ENCODE measurements around the gene ARHGAP8.
"Not testable (repeated sequence)": the region's sequence is repeated elsewhere in the genome, so short reads cannot be mapped to it uniquely, and the experiment has no call there.

Gene ARHGAP8

GRCh38 chr22:44740307-44740706 lies 12.1 kb upstream of the ARHGAP8 start:
- no peak for DNase-seq

- no peak for DNase-seq
These were observed 10.4 kb upstream of the ARHGAP8 start for GRCh38 chr22:44741929-44742328.

- no peak for DNase-seq
These were observed 9.1 kb upstream of the ARHGAP8 start for GRCh38 chr22:44743247-44743646.

GRCh38 chr22:44743804-44744211 lies 8.6 kb upstream of the ARHGAP8 start:
- DNase-seq: no peak

GRCh38 chr22:44745853-44746789 lies 6.3 kb upstream of the ARHGAP8 start:
- no peak for DNase-seq

GRCh38 chr22:44747784-44748127 lies 4.6 kb upstream of the ARHGAP8 start:
- DNase-seq: not testable (repeated sequence)

DNA sequence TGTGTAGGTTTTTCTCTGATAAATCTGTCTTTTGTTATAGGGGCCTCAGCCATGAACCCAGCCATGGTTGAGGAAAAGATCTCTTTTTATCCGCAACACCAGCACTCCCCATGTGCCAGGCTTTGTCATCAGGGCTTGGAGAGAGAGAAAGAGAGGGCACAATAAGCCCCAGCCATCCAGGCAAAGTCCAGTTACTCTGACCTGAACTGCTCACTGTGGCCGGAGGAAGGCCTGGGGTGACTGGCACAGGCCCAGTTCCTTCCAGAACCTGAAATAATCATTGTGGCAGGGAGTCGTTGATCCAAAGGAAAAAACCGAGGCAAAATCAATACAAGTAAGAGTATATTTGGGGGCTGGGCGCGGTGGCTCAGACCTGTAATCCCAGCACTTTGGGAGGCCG lies 3.9 kb upstream of the ARHGAP8 start:
- no peak for DNase-seq

DNA sequence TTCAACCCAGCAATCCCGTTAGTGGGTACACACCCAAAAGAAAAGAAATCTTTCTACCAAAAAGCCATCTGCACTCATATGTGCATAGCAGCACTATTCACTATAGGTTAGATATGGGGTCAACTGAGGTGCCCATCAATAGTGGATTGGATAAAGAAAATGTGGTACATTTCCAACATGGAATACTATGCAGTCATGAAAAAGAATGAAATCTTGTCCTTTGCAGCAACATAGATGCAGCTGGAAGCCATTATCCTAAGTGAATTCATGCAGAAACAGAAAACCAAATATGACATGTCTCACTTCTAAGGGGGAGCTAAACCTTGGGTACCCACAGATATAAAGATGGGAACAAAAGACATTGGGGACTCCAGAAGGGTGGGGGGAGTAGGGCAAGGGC lies 1.9 kb upstream of the ARHGAP8 start:
- DNase-seq: no peak

DNA sequence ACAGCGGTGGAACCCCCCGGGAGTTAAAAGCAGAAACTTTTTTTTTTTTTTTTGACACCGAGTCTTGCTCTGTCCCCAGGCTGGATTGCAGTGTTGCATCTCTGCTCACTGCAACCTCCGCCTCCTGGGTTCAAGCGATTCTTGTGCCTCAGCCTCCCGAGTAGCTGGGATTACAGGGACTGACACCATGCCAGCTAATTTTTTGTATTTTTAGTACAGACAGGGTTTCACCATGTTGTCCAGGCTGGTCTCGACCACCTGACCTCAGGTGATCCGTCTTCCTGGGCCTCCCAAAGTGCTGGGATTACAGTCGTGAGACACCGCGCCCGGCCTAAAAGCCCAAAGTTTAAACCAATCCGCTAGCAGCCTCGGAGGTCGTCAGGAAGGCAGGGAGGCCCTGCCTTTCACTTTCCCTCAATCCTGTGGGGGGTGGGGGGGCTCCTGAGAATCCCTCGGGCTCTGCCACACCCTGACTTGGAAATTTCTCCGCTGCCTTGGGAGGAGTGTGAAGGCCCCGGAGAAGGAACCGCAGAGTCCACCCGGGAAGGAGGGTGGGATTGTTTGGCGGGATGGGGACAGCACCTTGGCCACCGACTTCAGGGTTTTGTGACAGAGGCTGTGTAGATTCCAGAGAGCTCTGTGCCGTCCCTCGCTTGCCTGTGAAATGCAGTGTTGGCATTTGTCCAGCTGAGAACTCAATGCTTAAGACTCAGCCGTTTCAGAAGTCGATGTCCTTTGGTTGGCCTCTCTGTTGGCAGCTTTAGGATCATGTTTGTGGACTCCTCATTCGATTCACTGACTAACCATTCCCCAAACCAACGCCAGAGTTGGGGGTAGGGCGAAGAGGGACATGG lies 1.0 kb downstream of the ARHGAP8 start:
- DNase-seq: no peak

- no peak for DNase-seq
These were observed 2.6 kb downstream of the ARHGAP8 start for GRCh38 chr22:44754998-44755397.

DNA sequence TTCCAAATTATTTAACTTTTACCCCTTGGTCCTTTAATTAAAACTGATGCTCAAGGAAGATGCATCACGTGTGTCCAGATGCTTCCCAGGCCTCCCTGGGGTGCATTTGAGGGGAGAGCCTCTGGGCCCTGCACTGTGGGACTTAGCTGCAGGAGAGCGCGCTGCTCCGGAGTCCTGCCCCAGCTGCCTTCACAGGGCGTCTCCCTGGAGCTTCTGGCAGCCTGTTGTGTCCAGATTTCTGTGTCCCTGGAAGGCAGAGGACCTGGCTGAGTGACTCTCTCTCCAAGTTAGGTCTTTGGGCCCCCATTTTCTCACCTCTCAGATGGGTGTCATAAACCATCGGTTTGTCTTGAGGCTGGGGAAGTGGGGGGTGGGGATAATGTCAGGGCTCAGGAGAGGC lies 3.0 kb downstream of the ARHGAP8 start:
- no peak for DNase-seq

DNA sequence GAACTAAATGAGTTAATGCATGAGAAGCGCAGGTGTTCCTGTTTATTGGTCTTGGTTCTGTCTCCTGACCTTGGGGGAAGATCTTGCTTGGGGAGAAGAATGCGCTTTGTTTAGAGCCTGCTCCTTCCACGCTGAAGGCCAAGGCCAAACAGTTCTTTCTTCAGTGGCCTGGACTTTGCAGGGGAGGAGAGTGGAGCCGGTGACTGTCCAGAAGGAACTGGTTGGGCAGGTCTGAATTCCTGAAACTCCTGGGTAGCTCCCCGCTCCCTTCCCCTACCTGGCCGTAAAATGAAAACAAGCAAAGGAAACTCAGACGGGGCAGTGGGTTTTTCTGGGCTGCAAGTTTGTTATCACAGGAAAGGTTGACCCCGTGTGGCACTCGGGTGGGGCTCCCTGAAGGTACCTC lies 3.6 kb downstream of the ARHGAP8 start:
- DNase-seq: no peak

DNA sequence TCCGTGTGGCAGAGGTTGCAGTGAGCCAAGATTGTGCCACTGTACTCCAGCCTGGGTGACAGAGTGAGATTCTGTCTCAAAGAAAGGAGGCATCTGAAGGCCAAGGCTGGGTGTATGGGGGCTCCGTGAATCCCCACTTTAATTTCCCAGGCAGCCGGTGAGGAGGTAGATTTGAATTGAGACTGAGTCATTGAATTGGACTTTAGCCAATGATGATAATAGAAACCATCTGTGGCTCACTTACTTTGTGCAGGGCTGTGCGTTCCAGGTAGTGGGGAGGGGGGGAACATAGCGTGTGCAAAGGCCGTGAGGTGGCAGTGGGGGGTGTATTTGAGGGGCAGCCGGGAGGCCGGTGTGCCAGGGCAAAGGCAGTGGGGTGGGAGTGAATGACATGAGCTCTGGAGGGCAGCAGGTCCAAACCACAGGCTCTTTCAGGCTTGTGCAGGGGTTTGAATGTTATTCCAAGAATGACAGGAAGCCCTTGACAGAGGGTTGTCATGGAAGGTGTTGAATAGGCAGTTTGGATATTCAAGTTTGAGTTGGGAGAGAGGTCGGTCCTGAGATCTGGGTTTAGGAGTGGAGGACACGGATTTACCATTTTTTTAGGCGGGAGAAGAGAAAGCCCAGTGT lies 6.1 kb downstream of the ARHGAP8 start:
- DNase-seq: no peak

DNA sequence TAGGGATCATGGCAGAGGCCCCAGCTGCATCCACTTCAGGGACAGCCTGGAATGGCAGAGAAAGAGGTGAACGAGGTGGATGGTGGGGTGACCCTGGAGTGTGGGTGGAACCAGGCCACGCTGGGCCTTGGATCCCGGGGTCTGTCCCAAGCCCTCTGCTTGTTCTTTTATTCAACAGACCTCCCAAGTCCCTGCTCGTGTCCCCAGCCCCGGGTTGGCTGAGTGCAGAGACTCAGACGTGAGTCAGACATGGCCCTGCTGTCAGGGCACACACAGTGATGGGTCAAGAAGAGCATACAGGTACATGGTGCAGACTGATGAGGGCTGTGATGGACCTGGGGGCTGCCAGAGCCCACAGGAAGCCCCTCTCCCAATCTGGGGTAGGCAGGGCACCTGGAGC lies 6.6 kb downstream of the ARHGAP8 start:
- no peak for DNase-seq

GRCh38 chr22:44759430-44760310 lies 7.3 kb downstream of the ARHGAP8 start:
- no peak for DNase-seq

- DNase-seq: no peak
These were observed 8.1 kb downstream of the ARHGAP8 start for GRCh38 chr22:44760476-44760875.

DNA sequence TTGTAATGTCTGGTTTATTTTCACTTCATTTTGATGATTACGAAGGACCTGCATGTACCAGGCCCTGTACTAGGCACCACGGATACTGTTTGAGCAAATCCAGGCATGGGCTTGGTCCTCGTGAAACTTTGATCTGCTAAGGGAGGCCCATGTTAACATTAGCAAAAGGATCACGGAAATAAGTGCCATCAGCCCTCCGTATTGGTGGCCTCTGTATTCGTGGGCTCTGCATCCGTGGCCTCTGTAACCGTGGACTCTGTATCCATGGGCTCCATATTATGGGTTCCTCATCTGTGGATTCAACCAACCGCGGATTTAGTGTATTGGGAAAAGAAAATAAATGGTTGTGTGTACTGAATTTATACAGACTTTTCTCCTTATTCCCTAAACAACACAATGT lies 8.7 kb downstream of the ARHGAP8 start:
- DNase-seq: no peak

- DNase-seq: no peak
These were observed 12.0 kb downstream of the ARHGAP8 start for GRCh38 chr22:44764373-44764772.

DNA sequence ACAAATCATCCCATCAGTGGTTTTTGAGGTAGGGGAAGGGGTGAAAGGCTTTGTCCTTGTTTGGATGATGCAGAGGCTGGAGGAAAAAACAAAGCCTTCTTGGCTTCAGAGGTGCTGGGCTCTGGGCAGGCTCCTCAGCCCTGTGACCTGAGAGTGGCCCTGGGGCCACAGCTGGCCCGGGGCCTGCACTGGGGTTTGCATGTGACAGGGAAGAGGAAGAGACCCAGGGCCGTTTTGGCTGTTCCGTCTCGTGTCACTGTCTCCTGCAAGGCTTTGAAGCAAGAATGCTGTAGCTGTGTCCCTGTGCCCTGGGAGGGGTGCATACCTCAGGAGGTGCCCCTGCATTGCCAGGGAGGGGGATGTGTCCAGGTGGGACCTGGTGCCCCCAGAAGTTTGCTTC lies 12.6 kb downstream of the ARHGAP8 start:
- no peak for DNase-seq

DNA sequence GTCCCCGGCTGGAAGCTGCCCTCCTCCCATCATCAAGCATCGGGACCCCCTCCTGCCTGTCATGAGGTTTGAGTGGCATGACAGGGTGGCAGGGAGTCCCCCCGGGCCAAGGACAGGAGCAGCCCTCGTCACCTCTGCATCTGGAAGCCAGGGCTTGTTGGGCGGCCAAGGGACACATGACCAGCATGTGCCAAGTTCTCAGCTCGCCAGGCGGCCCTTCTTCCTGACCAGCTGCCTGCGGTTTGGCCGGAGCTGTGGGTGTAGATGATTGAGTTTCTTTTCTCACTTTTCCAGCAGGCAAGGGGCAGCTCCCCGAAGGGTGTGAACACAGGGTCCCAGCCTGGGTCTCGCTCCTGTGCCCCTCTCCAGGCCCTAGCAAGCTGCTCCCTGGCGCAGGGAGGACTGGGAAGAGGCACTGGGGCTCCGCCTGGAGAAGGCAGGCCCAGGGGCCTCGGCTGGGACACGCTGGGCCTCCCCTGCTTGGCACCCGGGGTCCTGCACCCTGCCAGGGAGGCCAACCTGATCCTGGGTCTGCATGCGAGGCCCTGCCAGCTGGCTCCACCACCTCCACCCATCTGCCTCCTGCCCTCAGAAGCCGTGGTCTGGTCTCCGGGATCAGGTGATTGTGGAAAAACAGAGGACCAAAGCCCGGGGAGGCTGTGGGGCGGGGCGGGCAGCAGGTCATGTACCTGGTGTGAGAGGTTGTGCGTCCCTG lies 13.4 kb downstream of the ARHGAP8 start:
- no peak for DNase-seq

DNA sequence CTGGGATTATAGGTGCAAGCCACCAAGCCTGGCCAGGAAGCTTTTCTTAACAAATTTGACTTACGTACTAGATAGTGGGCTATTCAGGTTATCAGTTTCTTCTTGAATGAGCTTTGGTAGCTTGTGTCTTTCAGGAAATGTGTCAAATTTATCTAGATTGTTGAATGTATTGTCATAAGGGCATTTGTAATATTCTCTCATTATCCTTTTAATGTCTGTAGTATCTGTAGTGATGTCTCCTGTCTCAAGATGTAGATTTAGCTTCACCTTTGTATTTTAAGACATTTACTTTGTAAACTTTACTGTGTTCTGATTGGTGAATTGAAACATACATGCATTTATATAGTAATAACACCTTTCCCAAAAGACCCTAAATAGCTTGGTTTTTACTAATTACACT lies 20.7 kb downstream of the ARHGAP8 start:
- no peak for DNase-seq

GRCh38 chr22:44775862-44776261 lies 23.5 kb downstream of the ARHGAP8 start:
- no peak for DNase-seq
